ENCODE measurements around the gene ZNF543. TPM values are rescaled to one million over a fixed set of nuclear protein-coding genes. Genes with fewer than 3 reads are reported as not detected.

The ZNF543 gene
- total and polyA plus RNA-seq, 2 of the 8 experiments (the other 6 are each of a cell fraction or from before 2014, with no cell fraction given): 1.8 to 9.0 TPM

GRCh38 chr19:57302727-57303401, 17.4 kb upstream of the ZNF543 start:
- Histone ChIP-seq H3K23me2 (ENCODE audit: low read depth, low read length) (no peaks in the 10 kb centered on the region), H2AFZ (ENCODE audit: low read length) (no peak overlapping the region), H2AK5ac (ENCODE audit: low read depth, low read length) (no peak overlapping the region), H3K4me1 (replicated peaks in 1 of 4; ENCODE audit: control insufficient read depth in 3 of 4, insufficient read depth in 4 of 4, low read length in 3 of 4) (peaks cover 0 to 4% (median 2%) of the 10 kb centered on the region in 4 experiments; a peak in 2 of 7 replicates), H3K27me3 (replicated peaks in 1 of 4; ENCODE audit: control insufficient read depth in 3 of 4, extremely low read depth in 1 of 4, insufficient read depth in 3 of 4, low read length in 3 of 4) (no peaks in the 10 kb centered on the region), H3K36me3 (ENCODE audit: control insufficient read depth in 2 of 4, insufficient read depth in 4 of 4, low read length in 3 of 4) (peaks cover 0 to 4% (median 0%) of the 10 kb centered on the region in 4 experiments; a peak in 3 of 8 replicates), H3K4me2 (ENCODE audit: insufficient read depth in 1 of 2, low read depth in 2 of 2, low read length in 2 of 2) (no peak overlapping the region), H2BK5ac (ENCODE audit: low read depth, low read length) (peak overlapping the region; percentile 49; the same call in 1 of the 2 replicates), H4K8ac (ENCODE audit: extremely low read depth, insufficient read depth, low read length) (no peak overlapping the region), H3K18ac (ENCODE audit: extremely low read depth, low read length) (no peak overlapping the region), H3K23ac (ENCODE audit: insufficient read length) (no peak overlapping the region), H3K4me3 (ENCODE audit: extremely low read depth in 1 of 4, insufficient read depth in 2 of 4, low read depth in 3 of 4, low read length in 4 of 4) (no peak overlapping the region), H3K27ac (ENCODE audit: low read depth, low read length) (0 out of 2 replicates have a peak overlapping the region, but pooled peaks have one; percentile 39), H3K9me3 (ENCODE audit: insufficient read depth in 2 of 2, low read depth in 1 of 2, low read length in 1 of 2) (no peaks in the 10 kb centered on the region), H3K4ac (replicated peaks; ENCODE audit: insufficient read length, low read depth, low read length) (no peak overlapping the region), H3K9ac (replicated peaks in 1 of 4; ENCODE audit: extremely low read depth in 1 of 4, low read depth in 3 of 4, low read length in 3 of 4) (0 out of 7 replicates have a peak overlapping the region, but pooled peaks of 1 of the 4 experiments have one; percentile 3), H2BK120ac (replicated peaks; ENCODE audit: low read depth, low read length) (no peak overlapping the region), H3K14ac (ENCODE audit: insufficient read length) (no peak overlapping the region), H4K20me1 (replicated peaks in 1 of 2; ENCODE audit: control insufficient read depth in 1 of 2, insufficient read depth in 2 of 2, low read length in 2 of 2) (peaks cover 9 to 12% of the 10 kb centered on the region in 2 experiments), H4K5ac (ENCODE audit: insufficient read length, low read depth, low read length) (no peak overlapping the region), H2BK15ac (ENCODE audit: low read length) (no peak overlapping the region), H3K56ac (replicated peaks; ENCODE audit: insufficient read length, low read depth, low read length) (no peak overlapping the region), H3K79me2 (ENCODE audit: control insufficient read depth in 1 of 2, insufficient read depth in 2 of 2, low read length in 2 of 2) (peaks cover 0 to 28% of the 10 kb centered on the region in 2 experiments; a peak in 1 of 4 replicates), H4K91ac (replicated peaks; ENCODE audit: insufficient read length, low read length) (no peak overlapping the region), H2BK12ac (ENCODE audit: low read depth, low read length) (no peak overlapping the region), H3K79me1 (ENCODE audit: low read depth, low read length) (peaks cover 9% of the 10 kb centered on the region; the same call in 1 of the 2 replicates), H2BK20ac (ENCODE audit: low read length) (no peak overlapping the region)
- 73% methylated on average over 7 of the region's 7 CpGs; no CpG with 5 or more reads in 1 of the 2 experiments for WGBS, 2 experiments (ENCODE audit: extremely low coverage in 1 of 2, insufficient coverage in 1 of 2, insufficient read length in 1 of 2, insufficient replicate concordance in 2 of 2, low coverage in 1 of 2, low lambda C conversion rate in 2 of 2, missing lambda C conversion rate in 1 of 2)
- POLR2A ChIA-PET (ENCODE audit: partially characterized antibody): interaction anchor here (0.6 to 3.0 kb wide), 7 partner anchors 11 to 109 kb away, joined by 3 to 13 read pairs (median 4); partner anchors contain the start of gene ZNF304
- TF ChIP-seq ATF2 (IDR thresholded peaks at IDR 0.05; ENCODE audit: low read length): no peak
- TF ChIP-seq, protein P1, sequence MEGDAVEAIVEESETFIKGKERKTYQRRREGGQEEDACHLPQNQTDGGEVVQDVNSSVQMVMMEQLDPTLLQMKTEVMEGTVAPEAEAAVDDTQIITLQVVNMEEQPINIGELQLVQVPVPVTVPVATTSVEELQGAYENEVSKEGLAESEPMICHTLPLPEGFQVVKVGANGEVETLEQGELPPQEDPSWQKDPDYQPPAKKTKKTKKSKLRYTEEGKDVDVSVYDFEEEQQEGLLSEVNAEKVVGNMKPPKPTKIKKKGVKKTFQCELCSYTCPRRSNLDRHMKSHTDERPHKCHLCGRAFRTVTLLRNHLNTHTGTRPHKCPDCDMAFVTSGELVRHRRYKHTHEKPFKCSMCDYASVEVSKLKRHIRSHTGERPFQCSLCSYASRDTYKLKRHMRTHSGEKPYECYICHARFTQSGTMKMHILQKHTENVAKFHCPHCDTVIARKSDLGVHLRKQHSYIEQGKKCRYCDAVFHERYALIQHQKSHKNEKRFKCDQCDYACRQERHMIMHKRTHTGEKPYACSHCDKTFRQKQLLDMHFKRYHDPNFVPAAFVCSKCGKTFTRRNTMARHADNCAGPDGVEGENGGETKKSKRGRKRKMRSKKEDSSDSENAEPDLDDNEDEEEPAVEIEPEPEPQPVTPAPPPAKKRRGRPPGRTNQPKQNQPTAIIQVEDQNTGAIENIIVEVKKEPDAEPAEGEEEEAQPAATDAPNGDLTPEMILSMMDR (IDR thresholded peaks at IDR 0.05; ENCODE audit: control extremely low read depth in 1 of 3, insufficient read depth in 1 of 3, low read depth in 1 of 3, low read length in 3 of 3): peak; percentile 13 to 53 (median 34); a peak in 3 of 4 replicates
- peak in 1 of 2 experiments; percentile 26; a peak in 1 of 4 replicates for TF ChIP-seq RAD21 (IDR thresholded peaks at IDR 0.05 in 1 of 2, conservative IDR thresholded peaks at IDR 0.05 in 1 of 2; ENCODE audit: low read depth in 2 of 2, low read length in 2 of 2)
- CTCF ChIA-PET (ENCODE audit: partially characterized antibody): interaction anchor here (0.9 to 1.8 kb wide), 7 partner anchors 9 to 65 kb away, joined by 3 to 6 read pairs (median 4); no protein-coding TSS in a partner anchor
- FAIRE-seq: no peak
- no peak for DNase-seq (ENCODE audit: low read depth in 1 of 2, low spot score in 2 of 2)

Measured in H1 (cell line).